Mammary epithelial cell (primary cell): ENCODE results near the gene CDC34.

Source experiments
- CTCF ChIP-seq, 2 donors: IDR thresholded peaks in 1 of 2; conservative IDR thresholded peaks in 1 of 2; 2 replicates each; pipeline ENCODE4 v1.5.1; 2011 to 2012; ENCODE audit warnings: inconsistent platforms in 2 of 2, low read length in 2 of 2, mild to moderate bottlenecking in 2 of 2, control low read depth in 1 of 2, low read depth in 1 of 2; ENCODE audit not compliant: insufficient read depth in 1 of 2; ENCODE audit errors: extremely low read depth in 1 of 2
- EZH2 ChIP-seq: IDR thresholded peaks from 2 replicates; pipeline ENCODE4 v1.6.1; 2012; ENCODE audit warnings: low read length, inconsistent platforms, borderline replicate concordance

GRCh38 chr19:584240-585001, 52.9 kb downstream of the CDC34 start:
- TF ChIP-seq EZH2 (no peak), CTCF (conservative IDR thresholded peaks at IDR 0.05 in 1 of 2, IDR thresholded peaks at IDR 0.05 in 1 of 2; ENCODE audit: extremely low read depth in 1 of 2, insufficient read depth in 1 of 2, low read depth in 1 of 2, low read length in 2 of 2) (peak; percentile 70 to 89)
